ENCODE results near the gene EML6.
"Not testable (repeated sequence)": the region's sequence is repeated elsewhere in the genome, so short reads cannot be mapped to it uniquely, and the experiment has no call there.

The EML6 gene

GRCh38 chr2:54855434-54855833 is 132.0 kb downstream of the EML6 start:
- DNase-seq = no peak

DNA sequence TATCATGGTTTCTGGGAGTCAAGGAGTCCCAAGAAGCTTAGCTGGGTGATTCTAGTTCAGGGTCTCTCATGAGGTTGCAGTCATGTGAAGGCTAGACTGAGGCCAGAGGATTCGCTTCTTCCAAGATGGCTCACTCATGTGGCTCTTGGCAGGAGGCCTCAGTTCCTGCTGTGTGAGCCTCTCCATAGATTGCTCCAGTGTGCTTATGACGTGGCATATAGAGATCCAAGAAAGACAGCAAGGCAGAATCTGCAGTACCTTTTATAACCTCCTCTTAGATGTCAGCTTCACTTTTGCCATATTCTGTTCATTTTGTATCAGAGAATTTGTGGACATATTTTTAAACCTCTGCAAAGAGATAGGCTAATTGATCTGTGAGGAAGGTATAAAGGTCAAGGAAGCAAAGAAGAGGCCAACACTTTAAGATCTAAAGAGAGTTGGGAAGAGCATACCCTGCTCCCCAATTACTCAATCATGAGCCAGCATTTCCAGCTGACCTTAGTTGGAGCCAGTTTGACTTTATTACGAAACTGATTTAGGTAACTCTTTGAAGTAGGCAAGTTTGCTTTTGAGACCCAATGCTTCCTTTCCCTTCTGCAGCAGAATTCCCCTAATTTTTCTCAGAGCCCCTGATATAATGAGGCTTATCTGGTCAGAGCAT is 134.7 kb downstream of the EML6 start:
- DNase-seq = no peak

DNA sequence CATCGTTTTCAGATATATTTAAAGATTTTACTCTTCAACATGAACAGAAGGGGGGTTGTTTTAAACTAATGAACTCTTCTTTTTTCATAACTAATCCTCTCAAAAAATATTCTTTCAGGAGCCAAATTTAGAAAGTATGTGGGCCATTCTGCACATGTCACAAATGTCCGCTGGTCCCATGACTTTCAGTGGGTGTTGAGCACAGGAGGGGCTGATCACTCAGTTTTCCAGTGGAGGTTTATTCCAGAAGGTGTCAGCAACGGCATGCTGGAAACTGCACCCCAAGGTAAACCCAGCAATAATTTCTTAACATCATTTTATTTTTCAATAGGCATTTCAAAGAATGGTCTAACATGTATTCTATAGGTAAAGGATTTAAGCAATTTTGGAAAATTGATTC is 136.0 kb downstream of the EML6 start:
- no peak for DNase-seq

DNA sequence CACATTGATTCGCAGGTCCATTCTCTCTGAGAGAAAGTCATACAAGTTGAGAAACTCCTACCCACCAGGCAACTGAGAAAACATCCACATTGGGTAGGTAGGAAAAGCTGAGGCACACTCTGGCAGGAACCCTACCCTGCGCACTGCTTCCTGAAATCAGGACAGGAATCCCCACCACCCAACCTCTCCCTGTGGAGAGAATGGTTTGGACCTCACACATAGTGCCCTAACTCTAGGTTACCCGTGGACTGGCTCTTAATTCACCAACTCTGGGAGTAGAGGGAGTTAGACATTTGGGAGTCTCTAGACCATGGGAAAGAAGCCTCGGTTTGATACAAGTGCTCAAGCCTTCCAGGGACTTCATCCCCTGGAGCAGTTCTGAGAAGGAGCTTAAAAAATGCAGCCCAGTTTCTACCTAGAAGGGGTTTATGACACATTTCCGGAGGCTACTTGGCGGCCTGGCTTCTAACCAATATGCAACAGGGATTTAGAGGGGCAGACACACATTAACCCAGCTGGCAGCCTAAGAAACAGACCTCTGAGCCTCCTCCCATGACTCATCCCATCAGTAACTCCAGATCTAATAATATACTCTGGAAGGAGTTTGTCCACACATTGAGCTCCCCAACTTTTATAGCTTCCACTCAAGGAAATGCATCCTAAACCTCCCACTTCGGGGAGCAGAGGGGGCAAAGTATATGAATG is 136.7 kb downstream of the EML6 start:
- DNase-seq = no peak

DNA sequence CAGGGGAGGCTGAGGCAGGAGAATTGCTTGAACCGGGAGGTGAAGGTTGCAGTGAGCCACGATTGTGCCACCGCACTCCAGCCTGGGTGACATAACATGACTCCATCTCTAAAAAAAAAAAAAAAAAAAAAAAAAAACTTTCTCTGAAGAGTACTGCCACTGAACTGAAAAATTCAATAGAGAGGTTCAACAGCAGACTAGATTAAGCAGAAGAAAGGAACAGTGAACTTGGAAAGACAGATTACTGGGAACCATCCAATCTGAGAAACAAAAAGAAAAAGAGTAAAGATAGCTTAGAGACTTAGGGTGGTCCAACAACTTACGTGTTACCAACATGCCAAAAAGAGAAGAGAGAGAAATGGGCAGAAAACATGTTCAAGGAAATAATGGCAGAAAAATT is 138.8 kb downstream of the EML6 start:
- DNase-seq = no peak

DNA sequence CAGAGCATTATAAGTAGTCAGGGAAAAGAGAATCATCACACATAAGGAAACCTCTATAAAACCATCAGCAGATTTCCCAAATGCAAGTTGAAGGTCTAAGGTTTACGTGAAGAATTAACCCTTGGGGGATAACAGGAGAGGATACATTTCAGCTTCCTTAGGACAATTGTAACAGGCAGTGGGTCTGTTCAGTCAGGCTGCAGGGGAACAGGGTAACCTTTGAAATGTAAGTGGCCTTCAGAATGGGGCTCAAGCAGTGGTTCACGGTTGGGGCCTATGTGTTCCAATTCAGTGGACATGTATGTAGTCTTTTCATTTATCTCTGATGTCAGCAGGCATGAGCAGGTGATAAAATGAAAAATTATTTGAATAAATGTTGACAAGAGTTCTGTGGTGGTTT is 139.3 kb downstream of the EML6 start:
- DNase-seq = no peak

DNA sequence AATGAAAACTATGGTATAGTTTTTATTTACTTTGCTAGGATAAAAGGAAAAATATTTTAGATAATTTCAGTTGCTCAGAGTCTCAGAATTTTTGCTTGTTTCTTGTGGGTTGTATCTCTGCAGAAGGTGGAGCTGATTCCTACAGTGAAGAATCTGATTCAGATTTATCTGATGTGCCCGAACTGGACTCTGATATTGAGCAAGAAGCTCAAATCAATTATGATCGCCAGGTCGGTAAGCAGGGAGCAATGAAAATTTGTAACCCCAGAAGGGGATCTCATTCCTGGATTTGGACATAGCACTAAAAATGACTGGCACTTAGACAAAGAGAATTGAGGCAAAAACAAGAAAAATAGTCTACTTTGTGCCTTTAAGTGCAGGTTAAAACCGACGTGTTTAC is 140.2 kb downstream of the EML6 start:
- DNase-seq = no peak

DNA sequence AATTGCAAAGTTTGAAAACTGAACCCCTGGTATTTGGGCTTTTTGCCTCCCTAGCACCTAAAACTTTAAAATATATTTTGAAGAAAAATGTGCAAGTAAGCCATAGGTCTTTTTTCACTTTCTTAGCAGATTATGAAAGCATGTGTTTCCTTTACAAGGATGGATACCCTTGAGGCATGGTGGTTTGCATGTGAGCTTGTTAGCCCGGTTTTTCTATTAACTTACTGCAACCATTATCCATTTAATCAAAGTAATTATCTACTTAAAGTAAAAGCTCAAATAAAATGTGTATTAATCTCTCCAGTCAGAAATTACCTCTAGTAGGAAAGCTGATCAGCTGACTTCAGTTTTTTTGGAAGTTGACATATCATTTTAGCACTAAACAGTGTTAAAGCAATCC is 140.6 kb downstream of the EML6 start:
- no peak for DNase-seq

- no peak for DNase-seq
These were observed 141.3 kb downstream of the EML6 start for GRCh38 chr2:54864727-54865126.

DNA sequence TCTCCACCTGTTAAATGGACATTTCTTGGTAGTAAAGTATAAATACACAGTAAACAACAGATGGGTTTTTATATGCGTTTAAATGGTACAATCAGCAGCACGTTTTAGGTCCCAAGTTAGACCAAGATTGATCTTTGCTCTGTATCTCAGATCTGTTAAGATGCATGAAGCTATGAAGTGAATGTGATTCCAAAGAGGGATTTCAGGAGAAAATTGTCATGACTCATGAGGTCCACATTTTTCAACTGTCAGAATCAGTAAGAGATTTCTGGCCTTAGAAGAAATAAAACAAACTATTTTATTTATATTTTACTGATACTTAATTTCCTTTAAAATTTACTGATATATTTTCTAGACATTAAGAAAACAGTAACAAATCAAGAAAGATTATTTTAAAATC is 142.7 kb downstream of the EML6 start:
- no peak for DNase-seq

- no peak for DNase-seq
These were observed 143.4 kb downstream of the EML6 start for GRCh38 chr2:54866868-54867267.

- no peak for DNase-seq
These were observed 144.0 kb downstream of the EML6 start for GRCh38 chr2:54867457-54867856.

GRCh38 chr2:54871457-54872107 is 148.1 kb downstream of the EML6 start:
- DNase-seq = no peak

GRCh38 chr2:54872780-54873179 is 149.3 kb downstream of the EML6 start:
- DNase-seq = no peak

DNA sequence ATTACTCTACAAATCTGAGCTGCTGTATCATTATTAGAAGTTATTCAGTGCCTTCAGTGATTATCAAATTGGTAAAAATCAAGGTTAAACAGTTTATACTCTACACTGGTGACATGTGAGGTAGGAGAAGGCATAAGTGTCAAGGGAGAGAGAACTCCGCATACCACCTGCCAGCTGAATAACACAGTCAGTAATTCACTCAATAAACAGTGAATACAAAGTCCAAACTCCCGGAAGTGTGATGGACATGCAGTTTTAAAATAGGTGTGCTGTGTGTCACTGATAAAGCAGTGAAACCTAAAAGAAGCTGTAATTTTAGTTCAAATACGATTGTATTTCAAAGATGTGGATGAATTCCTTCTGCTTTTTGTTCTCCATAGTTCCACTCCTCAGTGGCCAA is 149.8 kb downstream of the EML6 start:
- DNase-seq = not testable (repeated sequence)

GRCh38 chr2:54876764-54877163 is 153.3 kb downstream of the EML6 start:
- DNase-seq = no peak

DNA sequence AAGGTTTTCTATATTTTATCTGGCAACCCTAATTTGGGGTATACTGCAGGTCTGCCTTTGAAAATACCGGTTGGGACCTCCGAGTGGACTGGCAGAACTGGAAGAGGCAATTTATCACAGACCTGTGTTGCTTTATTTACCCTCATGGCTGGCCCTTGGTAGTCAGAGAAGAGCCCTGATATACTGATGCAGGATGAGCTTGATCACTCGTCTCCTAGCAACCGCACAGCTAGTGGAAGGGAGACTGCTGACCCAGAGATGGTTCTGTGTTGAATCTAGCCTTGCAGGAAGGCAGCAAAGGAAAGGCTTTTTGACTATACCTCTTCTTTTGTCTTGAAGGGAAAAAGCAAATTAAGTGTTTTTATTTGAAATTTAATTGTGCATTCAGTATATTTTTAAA is 154.7 kb downstream of the EML6 start:
- DNase-seq = no peak

- no peak for DNase-seq
These were observed 155.6 kb downstream of the EML6 start for GRCh38 chr2:54879032-54879431.

DNA sequence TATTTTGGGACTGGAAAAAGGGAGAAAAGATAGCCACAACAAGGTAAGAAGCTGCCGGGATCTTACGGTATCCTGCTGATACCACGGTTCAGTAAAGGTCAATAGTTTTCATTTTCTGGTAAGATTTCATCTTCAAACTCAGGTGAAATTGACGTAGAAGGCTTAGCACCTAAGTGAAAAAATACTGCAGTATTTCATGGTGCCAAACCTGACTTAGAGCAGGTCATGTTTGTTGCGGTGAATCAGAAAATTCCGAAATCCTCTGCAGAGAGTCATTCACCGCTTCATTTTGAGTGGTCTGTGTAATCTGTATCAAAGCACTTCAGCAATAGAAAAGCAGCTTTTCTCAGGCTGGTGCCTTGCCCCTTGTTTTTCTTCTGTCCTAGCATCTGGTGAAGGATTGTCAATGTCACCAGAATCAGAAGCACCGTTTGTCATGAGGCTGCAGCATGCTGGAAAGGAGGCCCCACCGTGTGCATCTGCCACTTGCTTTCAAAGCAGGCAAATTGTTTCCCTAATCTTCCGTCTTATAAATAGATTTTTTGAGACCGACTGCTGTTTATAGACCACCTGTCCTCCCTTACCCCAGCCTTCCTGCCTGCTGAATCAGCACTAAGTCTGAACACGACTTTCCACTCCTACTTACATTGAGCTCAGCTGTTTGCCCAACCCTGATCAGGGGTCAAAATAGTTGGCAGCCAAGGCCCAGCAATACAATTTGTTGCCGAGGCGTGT is 156.3 kb downstream of the EML6 start:
- DNase-seq = no peak

DNA sequence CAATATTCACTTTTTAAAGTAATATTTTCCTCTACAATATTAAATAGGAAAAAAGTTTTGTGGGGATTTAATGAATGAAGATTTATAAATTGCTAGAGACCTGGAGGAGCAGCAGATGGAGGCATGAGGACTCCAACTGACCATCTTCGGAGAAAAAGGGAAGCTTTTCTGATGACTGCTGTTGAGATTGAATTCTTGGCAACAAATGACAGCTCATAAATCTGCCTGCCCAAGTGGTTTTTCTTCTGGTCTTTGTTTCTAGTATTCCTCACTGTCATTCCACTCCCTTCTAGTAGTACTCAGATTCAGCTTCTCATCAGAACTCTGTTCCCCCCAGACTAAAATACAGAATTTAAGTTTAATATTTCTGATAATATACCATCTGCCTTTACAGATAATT is 157.0 kb downstream of the EML6 start:
- DNase-seq = no peak

GRCh38 chr2:54881759-54882158 is 158.3 kb downstream of the EML6 start:
- DNase-seq = no peak

GRCh38 chr2:54885891-54886290 is 162.4 kb downstream of the EML6 start:
- DNase-seq = no peak

- no peak for DNase-seq
These were observed 164.5 kb downstream of the EML6 start for GRCh38 chr2:54887850-54888545.

Measured in activated CD8-positive, alpha-beta memory T cell treated with anti-CD3 and anti-CD28 coated beads for 24 hours (primary cell).